ENCODE results near the gene GRIK5.

GRIK5 gene

DNA sequence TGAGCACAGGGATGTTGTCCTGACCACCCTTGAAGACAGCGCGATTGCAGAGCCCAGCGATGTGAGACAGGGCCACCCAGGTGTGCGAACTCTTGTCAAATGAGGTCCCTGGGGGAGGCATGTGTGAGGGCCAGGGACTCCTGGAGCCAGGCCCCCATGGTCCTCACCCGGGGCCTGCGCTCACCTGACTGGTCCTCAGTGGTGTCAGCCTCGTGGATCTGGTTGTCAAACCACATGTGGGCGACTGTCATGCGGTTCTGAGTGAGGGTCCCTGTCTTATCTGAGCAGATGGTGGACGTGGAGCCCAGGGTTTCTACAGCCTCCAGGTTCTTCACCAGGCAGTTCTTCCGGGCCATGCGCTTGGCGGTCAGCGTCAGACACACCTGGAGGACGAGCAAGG is 88.3 kb downstream of the GRIK5 start:
- DNase-seq: no peak

DNA sequence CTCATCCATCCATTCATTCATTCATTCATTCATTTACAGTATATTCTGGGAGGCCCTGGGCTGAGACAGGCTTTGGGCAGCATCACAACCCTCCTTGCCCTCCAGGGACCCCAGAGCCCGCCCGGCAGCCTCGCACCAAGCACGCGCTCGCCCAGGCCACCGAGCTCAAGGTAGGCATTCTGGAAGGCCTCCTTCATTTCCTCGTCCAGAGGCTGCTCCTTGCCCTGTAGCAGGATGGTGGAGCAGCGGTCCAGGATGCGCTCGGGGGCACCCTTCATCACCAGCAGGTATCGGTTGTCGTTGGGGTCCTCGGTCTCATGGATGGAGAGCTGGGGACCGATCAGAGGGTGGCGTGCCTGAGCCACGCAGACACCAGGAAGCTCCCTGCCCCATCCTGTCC is 91.5 kb downstream of the GRIK5 start:
- DNase-seq: no peak

DNA sequence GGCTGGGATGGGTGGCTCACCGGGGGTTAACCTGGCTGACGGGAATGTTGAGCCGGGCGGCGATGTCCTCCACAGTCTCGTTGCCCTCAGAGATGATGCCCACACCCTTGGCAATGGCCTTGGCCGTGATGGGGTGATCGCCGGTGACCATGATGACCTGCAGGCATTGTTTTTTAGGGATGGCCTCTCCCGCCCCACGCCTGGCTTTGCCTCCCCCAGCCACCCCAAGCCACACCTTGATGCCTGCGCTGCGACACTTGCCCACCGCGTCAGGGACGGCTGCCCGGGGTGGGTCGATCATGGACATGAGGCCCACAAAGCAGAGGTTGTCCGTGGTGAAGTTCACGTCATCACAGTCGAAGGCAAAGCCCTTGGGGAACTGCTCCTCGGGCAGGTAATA is 92.1 kb downstream of the GRIK5 start:
- no peak for DNase-seq

DNA sequence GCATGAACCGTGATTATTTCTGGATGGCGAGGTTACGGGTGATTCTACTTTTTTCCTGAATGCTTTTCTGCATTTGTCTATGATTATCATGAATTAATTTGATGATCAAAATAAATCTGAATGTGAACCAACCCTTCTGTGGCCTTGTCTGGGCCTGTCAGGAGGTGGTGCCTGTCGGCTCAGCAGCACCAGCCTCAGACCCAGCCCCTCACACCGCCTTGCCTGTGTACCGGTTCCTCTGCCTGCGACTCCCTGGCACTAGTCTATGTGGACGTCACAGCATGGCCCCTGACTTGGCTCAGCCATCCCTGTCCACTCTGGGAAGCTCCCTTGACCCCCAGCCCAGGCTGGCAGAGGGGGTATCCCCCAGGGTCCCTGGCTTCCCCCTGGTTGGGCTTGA is 95.4 kb downstream of the GRIK5 start:
- DNase-seq: no peak

DNA sequence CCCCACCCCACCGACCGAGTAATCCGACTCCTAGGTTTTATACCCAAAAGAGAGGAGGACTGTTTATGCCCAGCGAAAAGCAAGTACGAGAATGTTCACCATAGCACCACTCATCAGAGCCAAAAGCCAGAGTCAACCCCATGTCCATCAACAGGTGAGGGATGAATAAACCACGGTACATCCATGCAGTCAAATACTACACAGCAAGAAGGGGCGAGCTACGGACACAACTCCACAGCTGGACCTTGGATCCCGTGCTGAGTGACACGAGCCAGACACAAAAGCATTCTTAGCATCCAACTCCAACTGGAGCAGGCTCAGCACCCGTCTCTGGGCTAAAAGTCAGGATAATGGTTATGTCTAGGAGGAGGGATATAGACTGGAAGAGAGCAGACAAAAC is 98.6 kb downstream of the GRIK5 start:
- DNase-seq: no peak

DNA sequence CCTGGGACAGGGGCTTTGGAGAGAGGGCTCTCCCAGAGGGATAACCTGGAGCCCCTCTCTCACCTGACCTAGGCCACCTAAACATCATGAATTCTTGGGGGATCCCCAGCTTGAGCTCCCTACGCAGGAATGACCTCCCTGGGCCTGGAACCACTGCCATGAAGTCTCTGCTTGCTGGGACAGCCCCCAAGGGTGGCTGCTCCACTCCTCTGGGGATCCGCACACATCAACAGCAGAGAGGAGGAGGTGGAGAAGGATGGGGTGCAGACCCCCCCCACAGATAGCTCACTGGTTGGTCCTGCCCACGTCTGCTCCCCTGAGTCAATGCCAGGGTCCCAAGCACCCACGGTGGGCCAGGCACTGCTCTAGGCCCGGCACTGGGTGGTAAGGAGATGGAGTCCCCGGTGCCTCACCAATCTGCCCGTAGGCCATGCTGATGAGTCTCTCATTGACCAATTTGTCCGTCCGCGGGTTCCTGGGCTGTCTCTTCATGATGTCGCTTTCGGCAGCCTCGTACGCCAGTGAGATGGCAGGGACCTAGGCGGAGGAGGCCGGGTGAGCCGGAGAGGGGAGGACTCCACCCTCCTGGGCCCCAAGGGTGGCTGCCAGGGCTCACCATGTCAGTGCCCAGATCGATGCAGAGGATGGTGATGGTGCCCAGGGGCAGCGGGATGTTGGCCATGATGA is 100.1 kb downstream of the GRIK5 start:
- no peak for DNase-seq

DNA sequence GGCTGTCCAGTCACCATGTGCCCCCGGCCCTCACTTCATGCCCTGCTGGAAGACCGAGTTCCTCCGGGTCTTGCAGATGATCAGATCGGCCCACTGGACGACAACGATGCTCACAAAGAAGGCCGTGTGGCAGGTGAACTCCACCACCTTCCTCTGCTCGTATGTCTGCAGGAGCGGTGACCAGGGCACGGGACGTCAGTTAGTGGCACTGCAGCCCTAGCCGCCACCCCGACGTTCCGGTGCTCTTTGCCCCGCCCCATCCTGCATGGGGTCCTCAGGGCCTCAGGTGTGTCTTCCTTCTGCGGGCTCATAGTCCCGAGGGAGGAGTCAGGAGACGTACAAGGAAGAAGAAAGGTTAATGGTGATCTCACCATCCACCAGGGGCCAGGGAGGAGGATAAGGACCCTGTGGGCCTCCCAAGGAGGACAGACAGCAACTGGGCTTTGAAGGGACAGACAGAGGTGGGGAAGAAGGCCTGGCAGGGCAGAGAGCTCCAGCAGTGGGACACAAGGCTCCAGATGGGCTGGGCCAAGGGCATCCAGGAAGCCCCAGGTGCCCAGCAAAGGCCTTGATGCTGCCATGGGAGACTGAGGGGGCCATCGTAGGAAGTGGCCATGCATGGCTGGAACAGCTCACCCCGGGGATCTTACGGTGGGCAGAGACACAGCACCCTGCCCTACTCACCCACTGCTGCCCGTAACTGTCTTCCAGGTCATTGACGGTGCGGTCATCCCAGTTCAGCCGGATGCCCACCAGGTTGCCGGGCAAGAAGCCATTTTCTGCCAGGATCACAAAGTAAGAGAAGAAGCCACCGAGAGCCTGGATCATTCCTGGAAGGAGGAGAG is 101.0 kb downstream of the GRIK5 start:
- DNase-seq: no peak

DNA sequence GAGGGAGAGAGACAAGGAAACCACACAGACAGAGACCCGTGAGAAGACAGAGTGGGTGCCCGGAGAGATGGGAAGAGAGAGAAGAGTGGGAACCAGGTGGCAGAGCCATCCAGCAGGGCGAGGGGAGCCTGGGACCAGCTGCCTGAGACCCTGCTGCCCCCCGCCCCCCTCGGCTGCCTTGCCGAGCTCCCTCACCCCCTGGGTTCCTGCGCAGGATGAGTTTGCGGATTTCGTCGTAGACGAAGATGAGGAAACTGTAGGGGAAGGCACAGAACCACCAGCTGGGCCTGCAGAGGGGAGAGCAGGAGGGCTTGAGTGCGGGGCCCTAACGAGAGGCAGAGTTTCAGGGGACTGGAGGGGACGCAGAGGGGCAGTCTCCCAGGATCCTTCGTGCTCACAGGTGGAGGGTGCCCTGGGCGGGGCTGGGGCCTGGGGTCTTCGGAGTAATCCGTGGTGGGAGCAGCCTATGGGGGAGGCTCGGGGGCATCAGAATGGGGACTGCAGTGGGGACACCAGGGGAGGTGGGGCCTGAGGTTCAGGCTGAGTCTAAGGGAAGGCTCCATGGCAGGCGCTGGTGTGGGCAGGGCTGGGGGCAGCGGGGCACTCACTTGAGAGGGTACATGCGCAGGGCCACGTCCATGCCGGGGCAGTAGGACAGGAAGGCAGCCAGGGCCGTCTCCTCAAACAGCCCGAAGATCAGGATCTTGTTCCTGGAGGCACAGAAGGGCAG is 102.8 kb downstream of the GRIK5 start:
- no peak for DNase-seq

DNA sequence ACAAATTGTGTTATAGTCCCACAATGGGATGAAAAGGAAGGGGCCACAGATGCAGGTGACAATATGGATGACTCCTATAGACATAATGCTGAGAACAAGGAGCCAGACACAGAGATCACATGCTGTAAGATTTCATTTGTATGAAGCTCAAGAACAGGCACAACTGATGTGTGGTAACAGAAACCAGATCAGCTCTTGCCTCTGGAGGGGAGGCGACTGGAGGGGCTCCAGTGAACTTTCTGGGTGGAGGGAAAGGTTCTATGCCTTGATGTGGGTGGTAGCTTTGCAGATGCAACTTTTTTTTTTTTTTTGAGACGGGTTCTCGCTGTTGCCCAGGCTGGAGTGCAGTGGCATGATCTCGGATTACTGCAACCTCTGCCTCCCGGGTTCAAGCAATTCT is 104.9 kb downstream of the GRIK5 start:
- no peak for DNase-seq

DNA sequence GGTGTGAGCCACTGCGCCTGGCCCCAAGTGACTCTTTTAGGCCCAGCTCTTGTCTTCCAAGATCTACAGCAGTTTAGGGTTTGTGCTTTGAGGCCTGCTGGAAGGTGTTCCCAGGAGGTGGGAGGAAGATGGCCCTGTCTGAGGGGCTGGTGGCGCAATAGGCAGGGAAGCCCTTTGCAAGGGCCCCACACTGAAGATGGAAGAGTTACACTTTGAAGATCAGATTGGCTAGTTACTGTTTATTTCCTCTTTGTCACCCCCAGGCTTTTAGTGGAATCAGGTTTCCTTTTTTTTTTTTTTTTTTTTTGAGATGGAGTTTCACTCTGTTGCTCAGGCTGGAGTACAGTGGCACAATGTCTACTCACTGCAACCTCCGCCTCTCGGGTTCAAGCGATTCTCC is 109.0 kb downstream of the GRIK5 start:
- no peak for DNase-seq

DNA sequence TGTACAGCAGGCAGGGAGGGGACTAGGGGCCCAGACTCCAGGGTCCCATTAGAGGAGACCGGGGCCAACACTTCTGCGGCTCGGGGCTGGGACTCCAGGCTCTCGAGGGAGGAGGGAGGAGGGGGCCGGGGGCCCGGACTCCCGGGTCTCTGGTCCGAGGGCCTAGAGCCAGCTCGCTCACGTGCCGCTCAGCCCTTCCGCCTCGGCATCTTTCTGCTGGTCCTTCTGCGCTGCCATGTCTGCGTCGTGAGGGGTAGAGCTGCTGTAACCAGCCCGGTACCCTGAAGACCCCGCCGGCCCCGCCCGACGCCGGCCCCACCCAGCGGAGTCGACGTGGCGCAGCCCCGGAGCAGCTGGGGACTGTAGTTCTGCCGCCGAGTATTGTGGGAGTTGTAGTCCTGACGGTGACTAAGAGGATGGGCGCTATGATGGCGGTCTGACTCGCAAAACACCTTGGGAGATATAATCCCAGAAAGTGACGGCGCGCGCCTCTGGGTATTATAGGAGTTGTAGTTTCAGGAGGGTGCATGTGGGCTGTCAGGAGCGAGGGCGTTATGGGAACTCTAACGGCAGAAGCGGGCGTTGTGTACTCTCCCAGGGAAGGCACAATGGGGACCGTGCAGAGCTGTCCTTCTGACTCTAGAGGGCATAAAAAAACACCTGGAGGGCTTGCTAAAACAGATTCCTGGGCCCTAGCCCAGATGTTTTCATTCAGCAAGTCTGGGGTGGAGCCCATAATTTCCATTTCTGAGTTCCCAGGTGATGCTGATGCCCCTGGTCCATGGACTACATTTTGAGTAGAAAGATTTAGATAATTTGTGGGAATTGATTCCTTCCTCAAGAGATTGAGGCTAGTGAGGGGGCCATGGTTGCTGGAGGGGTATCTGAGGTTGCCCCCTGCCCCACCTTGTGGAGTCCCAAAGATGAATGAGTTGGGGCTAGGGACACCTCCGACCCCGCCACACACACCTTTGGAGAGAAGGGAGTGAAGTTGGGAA is 110.7 kb downstream of the GRIK5 start, which contains the start of gene RABAC1:
Gene RABAC1 (minus strand): TSS at position 266 of the 998 bp plus-strand sequence. CDS start 29 bp downstream, at position 237.
- peak; percentile 92 for DNase-seq

DNA sequence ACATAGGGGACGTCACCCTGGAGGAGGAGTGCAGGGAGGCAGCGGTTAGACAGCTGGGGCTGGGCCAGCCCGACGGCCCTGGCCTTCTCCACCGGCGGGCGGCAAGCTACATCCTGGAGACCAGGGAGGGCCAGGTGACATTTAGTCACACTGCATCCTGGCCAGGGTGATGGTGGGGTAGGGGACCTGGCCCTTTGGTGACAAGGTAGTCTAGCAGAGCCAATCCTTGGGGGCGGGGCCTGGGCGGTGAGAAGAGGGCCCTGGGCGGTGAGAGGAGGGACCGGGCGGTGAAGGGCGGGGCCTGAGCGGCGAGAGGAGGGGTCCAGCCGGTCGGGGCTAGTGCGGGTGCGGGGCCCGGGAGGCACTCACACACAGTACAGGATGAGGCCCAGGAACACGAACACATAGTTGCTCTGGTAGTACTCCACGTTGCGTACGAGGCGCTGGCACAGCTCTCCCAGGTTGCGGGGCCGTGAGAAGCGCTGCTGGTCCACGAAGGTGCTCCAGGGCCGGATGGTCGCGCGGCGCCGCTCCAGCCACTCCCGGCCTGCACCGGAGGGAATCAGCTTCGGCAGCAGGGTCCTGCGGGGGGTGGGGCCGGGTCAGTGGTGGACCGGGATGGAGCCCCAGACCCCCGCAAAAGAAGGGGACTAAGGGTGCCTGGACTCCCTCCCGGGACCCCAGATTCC is 111.5 kb downstream of the GRIK5 start:
- DNase-seq: peak; percentile 92

DNA sequence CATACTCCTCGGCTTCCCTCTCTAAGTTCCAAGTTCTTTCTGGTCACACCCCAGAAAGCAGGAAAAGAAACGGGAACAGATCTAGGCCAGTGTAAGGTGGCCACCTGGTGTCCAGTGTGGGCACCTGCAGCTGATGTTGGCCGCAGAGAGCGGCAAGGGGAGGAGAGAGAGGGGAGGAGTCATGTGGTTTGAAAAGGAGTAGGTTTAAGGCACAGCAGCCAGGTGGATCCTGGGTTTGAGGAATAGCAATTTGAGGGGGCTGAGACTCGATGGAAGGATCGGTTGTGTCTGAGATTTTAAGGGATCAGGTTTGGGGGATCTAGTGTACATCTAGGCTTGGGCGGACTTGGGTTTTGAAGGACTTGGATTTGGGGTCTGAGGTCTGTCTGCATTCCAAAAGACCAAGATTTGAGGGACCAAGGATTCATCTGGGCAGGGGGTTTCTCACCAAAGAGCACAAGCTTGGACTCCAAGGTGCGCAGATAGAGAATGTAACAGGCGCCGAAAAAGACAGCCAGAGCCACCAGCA is 112.1 kb downstream of the GRIK5 start:
- DNase-seq: peak; percentile 42

DNA sequence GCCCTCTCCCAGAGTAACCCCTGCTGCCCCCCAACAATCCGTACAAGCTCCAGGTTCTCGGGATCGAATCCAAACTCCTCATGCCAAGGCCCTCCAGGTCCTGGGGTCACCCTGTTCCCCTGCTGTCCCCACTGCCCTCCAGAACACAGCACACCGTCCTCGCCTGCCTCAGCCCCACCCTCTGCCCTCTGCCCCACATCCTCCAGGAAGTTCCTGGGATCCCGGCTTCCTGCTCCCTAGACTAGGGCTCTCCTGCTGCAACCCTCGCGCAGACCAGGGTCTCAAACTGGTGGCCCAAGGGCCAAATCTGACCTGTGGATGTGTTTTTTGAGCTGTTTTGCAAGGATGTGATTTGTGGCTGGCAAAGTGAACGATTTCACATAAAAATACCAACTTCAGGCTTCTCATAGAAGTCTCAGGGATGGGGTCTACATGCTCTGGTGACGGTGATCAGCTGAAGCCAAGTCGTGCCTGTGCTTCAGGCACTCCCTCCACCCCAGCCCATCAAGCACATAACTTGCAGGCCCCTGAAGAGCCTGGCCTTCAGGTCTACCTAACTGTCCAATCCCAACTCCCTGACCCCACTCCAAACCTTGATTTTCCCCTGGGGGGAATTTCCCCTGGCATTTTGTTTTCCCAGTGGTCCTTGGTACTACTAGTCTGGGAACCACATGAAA is 112.7 kb downstream of the GRIK5 start:
- DNase-seq: no peak

DNA sequence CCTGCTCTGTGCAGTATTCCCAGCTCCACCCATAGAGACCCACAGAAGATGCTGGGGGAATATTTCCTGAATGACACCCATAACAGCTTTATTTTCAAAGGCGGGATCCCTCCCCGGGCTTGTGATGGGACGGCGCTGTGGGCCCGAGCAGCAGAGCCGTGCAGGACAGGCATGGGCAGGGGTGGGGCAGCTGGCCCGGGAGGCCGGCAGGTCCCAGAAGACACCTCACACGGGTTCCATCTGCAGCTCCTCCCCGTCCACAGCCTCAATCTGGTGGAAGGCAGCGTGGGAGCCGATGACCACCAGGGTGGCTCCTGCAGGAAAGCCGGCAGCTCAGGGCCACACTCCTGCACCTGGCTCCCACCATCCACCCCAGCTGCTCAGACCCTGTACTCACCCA is 113.4 kb downstream of the GRIK5 start:
- no peak for DNase-seq

DNA sequence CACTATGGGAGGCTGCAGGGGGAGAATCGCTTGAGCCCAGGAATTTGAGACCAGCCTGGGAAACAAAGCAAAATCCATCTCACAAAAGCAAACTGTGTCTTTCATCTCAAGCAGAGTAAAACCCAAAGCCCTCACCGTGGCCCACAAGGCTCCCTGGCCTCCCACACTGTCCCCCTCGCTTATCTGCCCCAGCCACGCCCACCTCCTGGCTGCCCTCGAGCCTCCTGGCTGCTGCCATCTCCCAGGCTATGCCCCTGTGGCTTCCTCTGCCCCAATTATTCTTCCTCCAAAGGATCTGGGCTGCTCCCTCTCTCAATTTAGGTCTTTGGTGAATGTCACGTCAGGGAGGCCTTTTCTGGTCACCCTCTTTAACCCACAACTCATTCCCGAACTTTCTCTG is 114.5 kb downstream of the GRIK5 start:
- no peak for DNase-seq

DNA sequence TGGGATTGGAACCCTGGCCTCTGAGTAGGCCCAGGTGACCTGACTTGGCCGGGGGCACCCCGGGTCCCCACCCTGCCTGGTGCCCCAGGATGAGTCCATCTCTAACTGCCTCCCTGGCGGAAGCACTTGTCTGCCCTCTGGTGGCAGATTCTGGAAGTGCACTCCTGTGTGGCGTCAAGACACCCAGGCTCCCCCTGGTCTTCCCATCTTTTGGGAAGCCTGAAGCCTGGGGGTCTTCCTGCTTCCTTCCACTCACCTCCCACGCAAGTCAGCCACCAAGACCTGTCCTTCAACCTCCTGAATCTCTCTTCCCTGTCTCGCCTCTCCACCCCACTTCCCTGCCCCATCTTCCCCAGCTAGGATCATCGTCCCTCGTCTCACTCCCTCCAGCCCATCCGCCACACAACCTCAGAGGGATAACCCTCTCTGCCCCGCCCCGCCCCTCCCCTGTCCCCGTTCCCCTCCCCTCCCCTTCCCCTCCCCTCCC is 118.3 kb downstream of the GRIK5 start:
- peak; percentile 91 for DNase-seq
